H9 (cell line): ENCODE measurements around the gene MSN. TPM values are rescaled to one million over a fixed set of nuclear protein-coding genes. Genes with fewer than 3 reads are reported as not detected.
A peak's percentile ranks its signal among the peaks of the same experiment; 100 is the strongest.

Experiments used
- DNase-seq: peaks from one replicate; pipeline ENCODE4 v3.0.0-alpha.2; 2017
- H2AFZ ChIP-seq: one replicate; pipeline ENCODE4 v1.6.1; 2013; ENCODE audit warnings: mild to moderate bottlenecking, low read length, control low read depth, moderate library complexity
- H2AK5ac ChIP-seq: 2 replicates; pipeline ENCODE4 v1.6.1; 2013; ENCODE audit warnings: low read length, control low read depth, mixed read lengths; ENCODE audit not compliant: insufficient read length
- H2BK120ac ChIP-seq: one replicate; pipeline ENCODE4 v1.6.1; 2013; ENCODE audit warnings: low read depth, mild to moderate bottlenecking, low read length, control low read depth, inconsistent platforms; ENCODE audit not compliant: poor library complexity, severe bottlenecking
- H2BK12ac ChIP-seq: 2 replicates; pipeline ENCODE4 v1.6.1; 2013; ENCODE audit warnings: low read length, control low read depth, mixed read lengths, low read depth; ENCODE audit not compliant: insufficient read length
- H2BK15ac ChIP-seq: 2 replicates; pipeline ENCODE4 v1.6.1; 2013; ENCODE audit warnings: low read depth, low read length, control low read depth
- H2BK20ac ChIP-seq: one replicate; pipeline ENCODE4 v1.6.1; 2013; ENCODE audit warnings: low read depth, mild to moderate bottlenecking, low read length, control low read depth, inconsistent platforms; ENCODE audit not compliant: poor library complexity, severe bottlenecking
- H2BK5ac ChIP-seq: 2 replicates; pipeline ENCODE4 v1.6.1; 2013; ENCODE audit warnings: low read length, control low read depth, mixed read lengths; ENCODE audit not compliant: insufficient read length
- H3K14ac ChIP-seq: 2 replicates; pipeline ENCODE4 v1.6.1; 2013; ENCODE audit warnings: low read length, control low read depth; ENCODE audit not compliant: insufficient read depth
- H3K18ac ChIP-seq: 2 replicates; pipeline ENCODE4 v1.6.1; 2013; ENCODE audit warnings: low read depth, mild to moderate bottlenecking, mixed read lengths, low read length, control low read depth; ENCODE audit not compliant: insufficient read length
- H3K23ac ChIP-seq: 2 replicates; pipeline ENCODE4 v1.6.1; 2013; ENCODE audit warnings: low read length, control low read depth, mixed read lengths, low read depth; ENCODE audit not compliant: insufficient read length
- H3K23me2 ChIP-seq: 2 replicates; pipeline ENCODE4 v1.6.1; 2013; ENCODE audit warnings: low read depth, mild to moderate bottlenecking, mixed read lengths, low read length, control low read depth; ENCODE audit not compliant: insufficient read length, poor library complexity, severe bottlenecking
- H3K27ac ChIP-seq: 2 replicates; pipeline ENCODE4 v1.5.1; 2013; ENCODE audit warnings: low read length, control low read depth, mixed read lengths, low read depth; ENCODE audit not compliant: insufficient read length
- H3K27me3 ChIP-seq: 2 replicates; pipeline ENCODE4 v1.6.1; 2013; ENCODE audit warnings: low read length, control low read depth, inconsistent platforms; ENCODE audit not compliant: insufficient read depth
- H3K4ac ChIP-seq: 2 replicates; pipeline ENCODE4 v1.6.1; 2013; ENCODE audit warnings: low read depth, mild to moderate bottlenecking, control low read depth, inconsistent platforms, low read length, moderate library complexity
- H3K4me1 ChIP-seq: 2 replicates; pipeline ENCODE4 v1.6.1; 2013; ENCODE audit warnings: low read length, control low read depth, inconsistent platforms; ENCODE audit not compliant: insufficient read depth
- H3K4me2 ChIP-seq: 2 replicates; pipeline ENCODE4 v1.6.1; 2013; ENCODE audit warnings: low read length, control low read depth, mixed read lengths; ENCODE audit not compliant: insufficient read length, insufficient read depth
- H3K56ac ChIP-seq: 2 replicates; pipeline ENCODE4 v1.6.1; 2013; ENCODE audit warnings: low read depth, mild to moderate bottlenecking, mixed read lengths, low read length, control low read depth; ENCODE audit not compliant: insufficient read length
- H3K79me1 ChIP-seq: 2 replicates; pipeline ENCODE4 v1.6.1; 2013; ENCODE audit warnings: low read depth, mild to moderate bottlenecking, moderate library complexity, low read length, control low read depth, inconsistent platforms; ENCODE audit not compliant: insufficient read depth, poor library complexity, severe bottlenecking
- H3K79me2 ChIP-seq: 2 replicates; pipeline ENCODE4 v1.6.1; 2013; ENCODE audit warnings: low read length, control low read depth, inconsistent platforms; ENCODE audit not compliant: insufficient read depth
- H3K9ac ChIP-seq: 2 replicates; pipeline ENCODE4 v1.6.1; 2013; ENCODE audit warnings: low read length, control low read depth, mixed read lengths; ENCODE audit not compliant: insufficient read length; ENCODE audit errors: extremely low read depth
- H3K9me3 ChIP-seq: one replicate; pipeline ENCODE4 v1.6.1; 2013; ENCODE audit warnings: low read depth, low read length, inconsistent platforms; ENCODE audit not compliant: control insufficient read depth
- H3T11ph ChIP-seq: one replicate; pipeline ENCODE4 v1.6.1; 2013; ENCODE audit warnings: mild to moderate bottlenecking, low read length, control low read depth, inconsistent platforms
- H4K20me1 ChIP-seq: one replicate; pipeline ENCODE4 v1.6.1; 2013; ENCODE audit not compliant: control insufficient read depth, insufficient read length, insufficient read depth
- H4K5ac ChIP-seq: 2 replicates; pipeline ENCODE4 v1.6.1; 2013; ENCODE audit warnings: low read depth, mild to moderate bottlenecking, mixed read lengths, low read length, control low read depth; ENCODE audit not compliant: insufficient read length
- H4K8ac ChIP-seq: replicated peaks from 2 replicates; pipeline ENCODE4 v1.6.1; 2013; ENCODE audit warnings: low read length, control low read depth, mixed read lengths, low read depth; ENCODE audit not compliant: insufficient read length
- H4K91ac ChIP-seq: 2 replicates; pipeline ENCODE4 v1.6.1; 2013; ENCODE audit warnings: low read depth, mild to moderate bottlenecking, moderate library complexity, mixed read lengths, low read length, control low read depth; ENCODE audit not compliant: insufficient read length
- H3K27ac Mint-ChIP-seq, 3 experiments: 2 replicates in 2 of 3; 3 replicates in 1 of 3; pipeline ENCODE4 v1.8.0; 2020 to 2021; ENCODE audit warnings: mixed read lengths in 3 of 3, mild to moderate bottlenecking in 1 of 3, moderate library complexity in 1 of 3
- H3K27me3 Mint-ChIP-seq: 2 replicates; pipeline ENCODE4 v1.8.0; 2021; ENCODE audit warnings: low read depth, mild to moderate bottlenecking, moderate library complexity, mixed read lengths
- H3K36me3 Mint-ChIP-seq, 3 experiments: 2 replicates in 2 of 3; 3 replicates in 1 of 3; pipeline ENCODE4 v1.8.0; 2020 to 2021; ENCODE audit warnings: low read depth in 3 of 3, mixed read lengths in 3 of 3; ENCODE audit not compliant: insufficient read depth in 1 of 3
- H3K4me1 Mint-ChIP-seq, 2 experiments: 2 replicates each; pipeline ENCODE4 v1.8.0; 2020; ENCODE audit warnings: mixed read lengths in 2 of 2
- H3K4me3 Mint-ChIP-seq, 2 experiments: 2 replicates in 1 of 2; 3 replicates in 1 of 2; pipeline ENCODE4 v1.8.0; 2020 to 2021; ENCODE audit warnings: mild to moderate bottlenecking in 2 of 2, mixed read lengths in 2 of 2, moderate library complexity in 1 of 2
- H3K9me3 Mint-ChIP-seq, 2 experiments: 2 replicates in 1 of 2; 3 replicates in 1 of 2; pipeline ENCODE4 v1.8.0; 2020; ENCODE audit warnings: mild to moderate bottlenecking in 2 of 2, mixed read lengths in 2 of 2, moderate library complexity in 1 of 2
- WGBS: extraction: QIAGEN DNeasy Blood & Tissue Kit; methylation state at CpG from one replicate; pipeline ENCODE4 v1.1.7; 2013; ENCODE audit warnings: missing lambda C conversion rate, low lambda C conversion rate, mixed read lengths; ENCODE audit not compliant: insufficient read length; ENCODE audit errors: extremely low coverage; 5-methylcytosine and 5-hydroxymethylcytosine counted together
- total RNA-seq: library from RNA; stranded (reverse); gene quantifications from 2 replicates; pipeline ENCODE4 v1.2.1, GENCODE V29; 2021
- TF ChIP-seq, protein P1 (sequence below): fragments of 200-600 bp; sonication (generic); conservative IDR thresholded peaks from 3 replicates; pipeline ENCODE4 v1.8.0; 2021; ENCODE audit warnings: antibody characterized with exemption, mild to moderate bottlenecking

The MSN gene
- total RNA-seq, 1 experiment from 2014 or later = 126 TPM

DNA sequence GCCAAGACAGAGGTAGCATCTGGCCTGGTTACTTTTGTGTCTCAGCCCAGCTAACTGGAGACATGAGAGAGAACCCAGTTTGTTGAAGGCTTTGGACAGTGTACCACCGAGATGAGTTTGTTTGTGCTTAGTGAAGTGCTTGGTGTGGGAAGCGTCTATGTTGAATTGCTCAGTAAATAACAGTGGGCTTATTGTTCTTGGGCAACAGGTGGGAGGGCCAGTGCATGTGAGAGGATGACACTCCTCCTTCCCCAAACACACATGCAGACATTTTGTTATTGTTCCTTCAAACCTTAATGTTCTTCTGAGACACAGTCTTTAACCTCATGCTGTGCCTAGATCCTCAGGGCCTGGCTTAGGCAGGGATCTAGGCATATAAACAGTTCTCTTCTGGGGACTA, 39.7 kb downstream of the MSN start:
- H3K4me1 ChIP-seq = peaks cover 3% of the 10 kb centered on the region; the same call in 1 of the 2 replicates
- no peaks in the 10 kb centered on the region for H3K27me3 ChIP-seq
- peaks cover 53% of the 10 kb centered on the region for H3K9me3 ChIP-seq
- no peak overlapping the region for H2AK5ac ChIP-seq
- Mint-ChIP-seq H3K9me3 (peaks cover 54 to 55% of the 10 kb centered on the region in 2 experiments), H3K36me3 (peaks cover 6 to 18% (median 13%) of the 10 kb centered on the region in 3 experiments; a peak in 6 of 7 replicates), H3K27ac (peak overlapping the region in 1 of 3 experiments; percentile 84; a peak in 2 of 7 replicates), H3K4me1 (peaks cover 26 to 29% of the 10 kb centered on the region in 2 experiments), H3K27me3 (no peaks in the 10 kb centered on the region), H3K4me3 (no peak overlapping the region)
- H3K4ac ChIP-seq = no peak overlapping the region
- no peak overlapping the region for H4K5ac ChIP-seq
- no peak overlapping the region for H4K8ac ChIP-seq
- no peak overlapping the region for H2BK15ac ChIP-seq
- H4K20me1 ChIP-seq = no peaks in the 10 kb centered on the region
- no peak overlapping the region for H3K9ac ChIP-seq
- H3K18ac ChIP-seq = no peak overlapping the region
- no CpG with 5 or more reads among the region's 2 CpGs for WGBS
- no peaks in the 10 kb centered on the region for H3K23me2 ChIP-seq
- no peak overlapping the region for H2AFZ ChIP-seq
- no peak overlapping the region for H3K27ac ChIP-seq
- H4K91ac ChIP-seq = no peak overlapping the region
- H3K14ac ChIP-seq = no peak overlapping the region
- no peak overlapping the region for H3K4me2 ChIP-seq
- no peak overlapping the region for H2BK12ac ChIP-seq
- no peaks in the 10 kb centered on the region for H3K79me1 ChIP-seq
- no peak overlapping the region for H3K23ac ChIP-seq
- TF ChIP-seq, protein P1, sequence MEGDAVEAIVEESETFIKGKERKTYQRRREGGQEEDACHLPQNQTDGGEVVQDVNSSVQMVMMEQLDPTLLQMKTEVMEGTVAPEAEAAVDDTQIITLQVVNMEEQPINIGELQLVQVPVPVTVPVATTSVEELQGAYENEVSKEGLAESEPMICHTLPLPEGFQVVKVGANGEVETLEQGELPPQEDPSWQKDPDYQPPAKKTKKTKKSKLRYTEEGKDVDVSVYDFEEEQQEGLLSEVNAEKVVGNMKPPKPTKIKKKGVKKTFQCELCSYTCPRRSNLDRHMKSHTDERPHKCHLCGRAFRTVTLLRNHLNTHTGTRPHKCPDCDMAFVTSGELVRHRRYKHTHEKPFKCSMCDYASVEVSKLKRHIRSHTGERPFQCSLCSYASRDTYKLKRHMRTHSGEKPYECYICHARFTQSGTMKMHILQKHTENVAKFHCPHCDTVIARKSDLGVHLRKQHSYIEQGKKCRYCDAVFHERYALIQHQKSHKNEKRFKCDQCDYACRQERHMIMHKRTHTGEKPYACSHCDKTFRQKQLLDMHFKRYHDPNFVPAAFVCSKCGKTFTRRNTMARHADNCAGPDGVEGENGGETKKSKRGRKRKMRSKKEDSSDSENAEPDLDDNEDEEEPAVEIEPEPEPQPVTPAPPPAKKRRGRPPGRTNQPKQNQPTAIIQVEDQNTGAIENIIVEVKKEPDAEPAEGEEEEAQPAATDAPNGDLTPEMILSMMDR = no peak
- no peak for DNase-seq
- no peak overlapping the region for H2BK120ac ChIP-seq
- H3T11ph ChIP-seq = no peak overlapping the region
- H3K79me2 ChIP-seq = no peaks in the 10 kb centered on the region; the same call in 1 of the 2 replicates
- H3K56ac ChIP-seq = no peak overlapping the region
- H2BK20ac ChIP-seq = no peak overlapping the region
- no peak overlapping the region for H2BK5ac ChIP-seq
